B cell (primary cell): Measurements from ENCODE around the gene SEMA4D.

Experiments
- CTCF ChIP-seq: fragments of 200-600 bp; IDR thresholded peaks from one replicate; pipeline ENCODE4 v1.8.0; 2022; ENCODE audit warnings: antibody characterized with exemption, mild to moderate bottlenecking
- EZH2 ChIP-seq: IDR thresholded peaks from 2 replicates; pipeline ENCODE4 v1.6.1; 2012; ENCODE audit warnings: borderline replicate concordance, low read depth, mild to moderate bottlenecking, moderate library complexity, low read length; ENCODE audit not compliant: insufficient read depth, poor library complexity, severe bottlenecking

DNA sequence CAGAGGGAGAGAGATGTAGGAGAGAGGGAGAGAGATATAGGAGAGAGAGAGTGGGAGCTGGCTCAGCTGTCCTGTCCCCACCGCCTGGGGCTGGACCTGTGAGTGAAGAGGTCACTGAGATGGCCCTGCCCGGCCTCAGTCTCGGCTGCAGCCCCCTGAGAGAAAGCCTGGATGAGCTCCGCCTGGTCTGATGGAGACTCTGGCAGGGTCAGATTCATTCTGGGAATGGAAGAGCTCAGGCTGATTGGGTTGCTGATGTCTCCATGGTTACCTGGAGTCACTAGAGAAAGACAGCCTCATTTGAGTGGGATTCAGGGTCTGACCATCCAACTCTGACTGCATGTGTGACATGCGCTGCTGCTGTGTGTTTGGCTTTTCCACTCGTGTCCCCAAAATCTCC lies 27.1 kb upstream of the SEMA4D start:
- TF ChIP-seq CTCF (no peak), EZH2 (no peak)
